Effector memory CD4-positive, alpha-beta T cell (primary cell): ENCODE data around the gene GRM8.

Experiments
- DNase-seq, 3 donors: peaks; one replicate each; pipeline ENCODE4 v3.0.0-alpha.2; 2020
- H3K27ac ChIP-seq: 2 replicates; pipeline ENCODE4 v1.7.0; 2013; ENCODE audit warnings: mild to moderate bottlenecking, low read length, moderate library complexity; ENCODE audit not compliant: insufficient read depth, poor library complexity, severe bottlenecking
- H3K27me3 ChIP-seq: replicated peaks from 2 replicates; pipeline ENCODE4 v1.7.0; 2013; ENCODE audit warnings: mild to moderate bottlenecking, low read length; ENCODE audit not compliant: insufficient read depth, control insufficient read depth, poor library complexity, severe bottlenecking
- H3K36me3 ChIP-seq: 2 replicates; pipeline ENCODE4 v1.7.0; 2013; ENCODE audit warnings: mild to moderate bottlenecking, low read length, moderate library complexity; ENCODE audit not compliant: control insufficient read depth, insufficient read depth
- H3K4me1 ChIP-seq: 2 replicates; pipeline ENCODE4 v1.7.0; 2013; ENCODE audit warnings: low read length, mild to moderate bottlenecking; ENCODE audit not compliant: control insufficient read depth, insufficient read depth, poor library complexity, severe bottlenecking
- H3K4me3 ChIP-seq: 2 replicates; pipeline ENCODE4 v1.7.0; 2013; ENCODE audit warnings: low read length, low read depth, mild to moderate bottlenecking; ENCODE audit not compliant: insufficient read depth, poor library complexity, severe bottlenecking
- H3K9me3 ChIP-seq: 2 replicates; pipeline ENCODE4 v1.7.0; 2013; ENCODE audit warnings: mild to moderate bottlenecking, low read length, moderate library complexity; ENCODE audit not compliant: control insufficient read depth

Gene GRM8

GRCh38 chr7:127047521-127047920 is 205.2 kb downstream of the GRM8 start:
- H3K36me3 ChIP-seq, result no peaks in the 10 kb centered on the region
- H3K4me3 ChIP-seq, result no peak overlapping the region
- H3K9me3 ChIP-seq, result no peaks in the 10 kb centered on the region
- H3K27me3 ChIP-seq, result no peaks in the 10 kb centered on the region
- no peak overlapping the region for H3K27ac ChIP-seq
- DNase-seq, result no peak
- no peaks in the 10 kb centered on the region for H3K4me1 ChIP-seq

- Histone ChIP-seq H3K9me3 (no peaks in the 10 kb centered on the region), H3K4me1 (no peaks in the 10 kb centered on the region), H3K27ac (no peak overlapping the region), H3K4me3 (no peak overlapping the region), H3K36me3 (no peaks in the 10 kb centered on the region), H3K27me3 (no peaks in the 10 kb centered on the region)
- no peak for DNase-seq
These were observed 210.9 kb downstream of the GRM8 start for GRCh38 chr7:127041689-127042452.

- Histone ChIP-seq H3K9me3 (no peaks in the 10 kb centered on the region), H3K4me3 (no peak overlapping the region)
- no peak for DNase-seq
These were observed 212.7 kb downstream of the GRM8 start for GRCh38 chr7:127040042-127040441.

GRCh38 chr7:127039541-127039940 is 213.2 kb downstream of the GRM8 start:
- H3K36me3 ChIP-seq, result no peaks in the 10 kb centered on the region
- no peaks in the 10 kb centered on the region for H3K4me1 ChIP-seq
- DNase-seq, result no peak
- no peak overlapping the region for H3K4me3 ChIP-seq
- no peaks in the 10 kb centered on the region for H3K9me3 ChIP-seq
- no peak overlapping the region for H3K27ac ChIP-seq
- no peaks in the 10 kb centered on the region for H3K27me3 ChIP-seq

More at GRCh38 chr7:127040042-127040441, 212.7 kb downstream of the GRM8 start:
- Histone ChIP-seq H3K27me3 (no peaks in the 10 kb centered on the region), H3K27ac (no peak overlapping the region), H3K4me1 (no peaks in the 10 kb centered on the region), H3K36me3 (no peaks in the 10 kb centered on the region)

GRCh38 chr7:127035203-127035849 is 217.4 kb downstream of the GRM8 start:
- no peaks in the 10 kb centered on the region for H3K36me3 ChIP-seq
- no peaks in the 10 kb centered on the region for H3K4me1 ChIP-seq
- no peak overlapping the region for H3K27ac ChIP-seq
- no peak overlapping the region for H3K4me3 ChIP-seq
- no peaks in the 10 kb centered on the region for H3K9me3 ChIP-seq
- DNase-seq, result no peak
- no peaks in the 10 kb centered on the region for H3K27me3 ChIP-seq

GRCh38 chr7:127034186-127034806 is 218.4 kb downstream of the GRM8 start:
- no peak for DNase-seq
- H3K27ac ChIP-seq, result no peak overlapping the region
- no peaks in the 10 kb centered on the region for H3K27me3 ChIP-seq
- no peaks in the 10 kb centered on the region for H3K4me1 ChIP-seq
- no peaks in the 10 kb centered on the region for H3K9me3 ChIP-seq
- H3K4me3 ChIP-seq, result no peak overlapping the region
- no peaks in the 10 kb centered on the region for H3K36me3 ChIP-seq

GRCh38 chr7:127029823-127030222 is 222.9 kb downstream of the GRM8 start:
- no peaks in the 10 kb centered on the region for H3K36me3 ChIP-seq
- DNase-seq, result no peak
- H3K4me3 ChIP-seq, result no peak overlapping the region
- H3K27ac ChIP-seq, result no peak overlapping the region
- no peaks in the 10 kb centered on the region for H3K27me3 ChIP-seq
- H3K4me1 ChIP-seq, result no peaks in the 10 kb centered on the region
- no peaks in the 10 kb centered on the region for H3K9me3 ChIP-seq

GRCh38 chr7:127021857-127022256 is 230.9 kb downstream of the GRM8 start:
- H3K36me3 ChIP-seq, result no peaks in the 10 kb centered on the region
- no peaks in the 10 kb centered on the region for H3K4me1 ChIP-seq
- DNase-seq, result no peak
- H3K27me3 ChIP-seq, result no peaks in the 10 kb centered on the region
- H3K9me3 ChIP-seq, result no peaks in the 10 kb centered on the region
- H3K27ac ChIP-seq, result no peak overlapping the region
- H3K4me3 ChIP-seq, result no peak overlapping the region

GRCh38 chr7:127021019-127021738 is 231.6 kb downstream of the GRM8 start:
- no peak overlapping the region for H3K27ac ChIP-seq
- DNase-seq, result no peak
- no peak overlapping the region for H3K4me3 ChIP-seq
- H3K9me3 ChIP-seq, result no peaks in the 10 kb centered on the region
- H3K27me3 ChIP-seq, result no peaks in the 10 kb centered on the region
- no peaks in the 10 kb centered on the region for H3K36me3 ChIP-seq
- H3K4me1 ChIP-seq, result no peaks in the 10 kb centered on the region
